ENCODE results near the gene ZC3H12C. TPM values are rescaled to one million over a fixed set of nuclear protein-coding genes. Genes with fewer than 3 reads are reported as not detected.
"Not testable (repeated sequence)": the region's sequence is repeated elsewhere in the genome, so short reads cannot be mapped to it uniquely, and the experiment has no call there.

Gene ZC3H12C
- polyA plus RNA-seq, 1 donor: 20.0 TPM

GRCh38 chr11:110196241-110196754 is 103.1 kb downstream of the ZC3H12C start:
- H3K4me3 ChIP-seq (ENCODE audit: low read length): no peak overlapping the region
- H3K27ac ChIP-seq (ENCODE audit: low read length): no peak overlapping the region
- H3K9me3 ChIP-seq (ENCODE audit: control insufficient read depth, low read depth, low read length): no peaks in the 10 kb centered on the region
- H3K36me3 ChIP-seq (ENCODE audit: control insufficient read depth, insufficient read depth, low read length): no peaks in the 10 kb centered on the region
- no CpG with 5 or more reads among the region's 5 CpGs for WGBS (ENCODE audit: insufficient coverage, low lambda C conversion rate)
- no peak for DNase-seq
- peaks cover 6% of the 10 kb centered on the region for H3K4me1 ChIP-seq (ENCODE audit: control insufficient read depth, insufficient read depth, low read length)
- no peaks in the 10 kb centered on the region for H3K27me3 ChIP-seq (ENCODE audit: control insufficient read depth, insufficient read depth, low read length)

GRCh38 chr11:110196884-110197420 is 103.8 kb downstream of the ZC3H12C start:
- Histone ChIP-seq H3K4me1 (ENCODE audit: control insufficient read depth, insufficient read depth, low read length) (peaks cover 6% of the 10 kb centered on the region), H3K4me3 (ENCODE audit: low read length) (no peak overlapping the region), H3K9me3 (ENCODE audit: control insufficient read depth, low read depth, low read length) (no peaks in the 10 kb centered on the region), H3K27me3 (ENCODE audit: control insufficient read depth, insufficient read depth, low read length) (no peaks in the 10 kb centered on the region), H3K27ac (ENCODE audit: low read length) (no peak overlapping the region), H3K36me3 (ENCODE audit: control insufficient read depth, insufficient read depth, low read length) (no peaks in the 10 kb centered on the region)
- no CpG with 5 or more reads among the region's 9 CpGs for WGBS (ENCODE audit: insufficient coverage, low lambda C conversion rate)
- no peak for DNase-seq

- no CpG with 5 or more reads among the region's 9 CpGs for WGBS (ENCODE audit: insufficient coverage, low lambda C conversion rate)
- Histone ChIP-seq H3K27me3 (ENCODE audit: control insufficient read depth, insufficient read depth, low read length) (no peaks in the 10 kb centered on the region), H3K36me3 (ENCODE audit: control insufficient read depth, insufficient read depth, low read length) (no peaks in the 10 kb centered on the region), H3K9me3 (ENCODE audit: control insufficient read depth, low read depth, low read length) (no peaks in the 10 kb centered on the region), H3K27ac (ENCODE audit: low read length) (no peak overlapping the region), H3K4me1 (ENCODE audit: control insufficient read depth, insufficient read depth, low read length) (peaks cover 6% of the 10 kb centered on the region), H3K4me3 (ENCODE audit: low read length) (no peak overlapping the region)
- no peak for DNase-seq
These were observed 105.0 kb downstream of the ZC3H12C start for GRCh38 chr11:110198031-110198729.

- Histone ChIP-seq H3K4me3 (ENCODE audit: low read length) (no peak overlapping the region), H3K27ac (ENCODE audit: low read length) (peak overlapping the region; percentile 19), H3K36me3 (ENCODE audit: control insufficient read depth, insufficient read depth, low read length) (no peaks in the 10 kb centered on the region), H3K4me1 (ENCODE audit: control insufficient read depth, insufficient read depth, low read length) (peaks cover 6% of the 10 kb centered on the region), H3K9me3 (ENCODE audit: control insufficient read depth, low read depth, low read length) (no peaks in the 10 kb centered on the region), H3K27me3 (ENCODE audit: control insufficient read depth, insufficient read depth, low read length) (no peaks in the 10 kb centered on the region)
- peak; percentile 48 to 72 for DNase-seq
- WGBS (ENCODE audit: insufficient coverage, low lambda C conversion rate): no CpG with 5 or more reads among the region's 4 CpGs
These were observed 106.2 kb downstream of the ZC3H12C start for GRCh38 chr11:110199184-110199981.

GRCh38 chr11:110200241-110200640 is 107.0 kb downstream of the ZC3H12C start:
- no peak for DNase-seq
- Histone ChIP-seq H3K9me3 (ENCODE audit: control insufficient read depth, low read depth, low read length) (no peaks in the 10 kb centered on the region), H3K27me3 (ENCODE audit: control insufficient read depth, insufficient read depth, low read length) (no peaks in the 10 kb centered on the region), H3K4me1 (ENCODE audit: control insufficient read depth, insufficient read depth, low read length) (peaks cover 6% of the 10 kb centered on the region), H3K27ac (ENCODE audit: low read length) (no peak overlapping the region), H3K4me3 (ENCODE audit: low read length) (no peak overlapping the region), H3K36me3 (ENCODE audit: control insufficient read depth, insufficient read depth, low read length) (no peaks in the 10 kb centered on the region)
- 53% methylated on average over 4 of the region's 6 CpGs for WGBS (ENCODE audit: insufficient coverage, low lambda C conversion rate)

GRCh38 chr11:110200836-110201235 is 107.6 kb downstream of the ZC3H12C start:
- no peak overlapping the region for H3K27ac ChIP-seq (ENCODE audit: low read length)
- no peaks in the 10 kb centered on the region for H3K27me3 ChIP-seq (ENCODE audit: control insufficient read depth, insufficient read depth, low read length)
- H3K9me3 ChIP-seq (ENCODE audit: control insufficient read depth, low read depth, low read length): no peaks in the 10 kb centered on the region
- H3K4me1 ChIP-seq (ENCODE audit: control insufficient read depth, insufficient read depth, low read length): peaks cover 6% of the 10 kb centered on the region
- no peaks in the 10 kb centered on the region for H3K36me3 ChIP-seq (ENCODE audit: control insufficient read depth, insufficient read depth, low read length)
- no peak for DNase-seq
- H3K4me3 ChIP-seq (ENCODE audit: low read length): no peak overlapping the region
- WGBS (ENCODE audit: insufficient coverage, low lambda C conversion rate): 40% methylated on average over 1 of the region's 10 CpGs

GRCh38 chr11:110207123-110207522 is 113.9 kb downstream of the ZC3H12C start:
- WGBS (ENCODE audit: insufficient coverage, low lambda C conversion rate): no CpG with 5 or more reads among the region's 6 CpGs
- Histone ChIP-seq H3K9me3 (ENCODE audit: control insufficient read depth, low read depth, low read length) (no peaks in the 10 kb centered on the region), H3K36me3 (ENCODE audit: control insufficient read depth, insufficient read depth, low read length) (no peaks in the 10 kb centered on the region), H3K4me1 (ENCODE audit: control insufficient read depth, insufficient read depth, low read length) (no peaks in the 10 kb centered on the region), H3K27ac (ENCODE audit: low read length) (no peak overlapping the region), H3K4me3 (ENCODE audit: low read length) (no peak overlapping the region), H3K27me3 (ENCODE audit: control insufficient read depth, insufficient read depth, low read length) (no peaks in the 10 kb centered on the region)
- DNase-seq: no peak

- H3K27me3 ChIP-seq (ENCODE audit: control insufficient read depth, insufficient read depth, low read length); H3K27ac ChIP-seq (ENCODE audit: low read length); H3K36me3 ChIP-seq (ENCODE audit: control insufficient read depth, insufficient read depth, low read length); H3K4me1 ChIP-seq (ENCODE audit: control insufficient read depth, insufficient read depth, low read length); H3K9me3 ChIP-seq (ENCODE audit: control insufficient read depth, low read depth, low read length): not testable (repeated sequence)
- no CpG with 5 or more reads among the region's 29 CpGs for WGBS (ENCODE audit: insufficient coverage, low lambda C conversion rate)
- peak overlapping the region; percentile 6 for H3K4me3 ChIP-seq (ENCODE audit: low read length)
- peak in 1 of 2 donors; percentile 43 for DNase-seq
These were observed 115.6 kb downstream of the ZC3H12C start for GRCh38 chr11:110208678-110209312.

GRCh38 chr11:110209313-110209694 is 116.1 kb downstream of the ZC3H12C start:
- no CpG with 5 or more reads among the region's 14 CpGs for WGBS (ENCODE audit: insufficient coverage, low lambda C conversion rate)
- not testable (repeated sequence) for H3K4me1 ChIP-seq (ENCODE audit: control insufficient read depth, insufficient read depth, low read length); H3K9me3 ChIP-seq (ENCODE audit: control insufficient read depth, low read depth, low read length); DNase-seq; H3K27ac ChIP-seq (ENCODE audit: low read length); H3K36me3 ChIP-seq (ENCODE audit: control insufficient read depth, insufficient read depth, low read length); H3K27me3 ChIP-seq (ENCODE audit: control insufficient read depth, insufficient read depth, low read length)
- peak overlapping the region; percentile 6 for H3K4me3 ChIP-seq (ENCODE audit: low read length)

GRCh38 chr11:110217223-110217877 is 124.2 kb downstream of the ZC3H12C start:
- 67% methylated on average over 1 of the region's 12 CpGs for WGBS (ENCODE audit: insufficient coverage, low lambda C conversion rate)
- Histone ChIP-seq H3K36me3 (ENCODE audit: control insufficient read depth, insufficient read depth, low read length) (no peaks in the 10 kb centered on the region), H3K27ac (ENCODE audit: low read length) (no peak overlapping the region), H3K27me3 (ENCODE audit: control insufficient read depth, insufficient read depth, low read length) (no peaks in the 10 kb centered on the region), H3K4me1 (ENCODE audit: control insufficient read depth, insufficient read depth, low read length) (peaks cover 3% of the 10 kb centered on the region), H3K4me3 (ENCODE audit: low read length) (no peak overlapping the region), H3K9me3 (ENCODE audit: control insufficient read depth, low read depth, low read length) (no peaks in the 10 kb centered on the region)
- DNase-seq: no peak

Measured in large intestine (tissue), 3 donors.